ENCODE measurements around the gene SUGP1.

- TF ChIP-seq CTCF (IDR thresholded peaks at IDR 0.05; ENCODE audit: poor library complexity), result no peak
- no peak for TF ChIP-seq EZH2 (IDR thresholded peaks at IDR 0.05; ENCODE audit: borderline replicate concordance)
- no peak for TF ChIP-seq EZH2phosphoT487 (IDR thresholded peaks at IDR 0.05; ENCODE audit: low read depth, severe bottlenecking, unreplicated experiment)
These were observed 16.9 kb downstream of the SUGP1 start for GRCh38 chr19:19303411-19303810.
